HG02571 (cell line): ENCODE results near the gene ITGB1BP2.
"Not testable (repeated sequence)": the region's sequence is repeated elsewhere in the genome, so short reads cannot be mapped to it uniquely, and the experiment has no call there.

Experiments used
- ATAC-seq: cut with Tn5 transposase; IDR thresholded peaks from one replicate; pipeline ENCODE4 v1.9.1; 2021; ENCODE audit warnings: mild to moderate bottlenecking, moderate library complexity; ENCODE audit not compliant: unreplicated experiment

Gene ITGB1BP2

GRCh38 chrX:71301195-71301924, at the start of gene ITGB1BP2:
Gene ITGB1BP2 (plus strand): TSS chrX:71301750. CDS start chrX:71301807, 57 bp downstream.
- ATAC-seq, result no peak

GRCh38 chrX:71252221-71252620, 49.3 kb upstream of the ITGB1BP2 start:
- ATAC-seq, result no peak

GRCh38 chrX:71253253-71254091, 48.1 kb upstream of the ITGB1BP2 start:
- no peak for ATAC-seq

GRCh38 chrX:71254092-71254963, 47.2 kb upstream of the ITGB1BP2 start, which contains the start of gene ZMYM3:
Gene ZMYM3 (minus strand): TSS chrX:71254140. CDS start chrX:71253255, 885 bp downstream.
- peak; percentile 74 for ATAC-seq

GRCh38 chrX:71256051-71256450, 45.5 kb upstream of the ITGB1BP2 start:
- no peak for ATAC-seq

- ATAC-seq, result no peak
Measured at GRCh38 chrX:71256856-71257255, 44.7 kb upstream of the ITGB1BP2 start.

GRCh38 chrX:71268624-71269023, 32.9 kb upstream of the ITGB1BP2 start:
- ATAC-seq, result not testable (repeated sequence)

GRCh38 chrX:71269801-71270395, 31.7 kb upstream of the ITGB1BP2 start:
- ATAC-seq, result no peak

GRCh38 chrX:71272313-71272712, 29.2 kb upstream of the ITGB1BP2 start:
- ATAC-seq, result not testable (repeated sequence)

- ATAC-seq, result not testable (repeated sequence)
Measured at GRCh38 chrX:71281300-71281699, 20.2 kb upstream of the ITGB1BP2 start.

- ATAC-seq, result peak; percentile 23
Measured at GRCh38 chrX:71282514-71283402, 18.8 kb upstream of the ITGB1BP2 start.

GRCh38 chrX:71283403-71284143, 18.0 kb upstream of the ITGB1BP2 start, which contains the start of gene NONO:
Gene NONO (plus strand): TSS chrX:71283635. CDS start chrX:71290638, 7,003 bp downstream.
- ATAC-seq, result peak; percentile 88

GRCh38 chrX:71285929-71286328, 15.6 kb upstream of the ITGB1BP2 start:
- no peak for ATAC-seq

- ATAC-seq, result no peak
Measured at GRCh38 chrX:71291381-71291780, 10.2 kb upstream of the ITGB1BP2 start.

- ATAC-seq, result no peak
Measured at GRCh38 chrX:71292669-71293365, 8.7 kb upstream of the ITGB1BP2 start.

GRCh38 chrX:71296806-71297205, 4.7 kb upstream of the ITGB1BP2 start:
- ATAC-seq, result no peak

GRCh38 chrX:71298119-71298518, 3.4 kb upstream of the ITGB1BP2 start:
- ATAC-seq, result no peak

- ATAC-seq, result not testable (repeated sequence)
Measured at GRCh38 chrX:71300064-71300463, 1.5 kb upstream of the ITGB1BP2 start.
